Hematopoietic multipotent progenitor cell treated with erythropoietin and hydrocortisone succinate and interleukin-3 and kit ligand, for 15 days (in vitro differentiated cells): ENCODE measurements around the gene GCK.
A peak's percentile ranks its signal among the peaks of the same experiment; 100 is the strongest.

ENCODE experiments used
- DNase-seq: peaks from one replicate; pipeline ENCODE4 v3.0.0-alpha.2; 2015; ENCODE audit warnings: low spot score

The GCK gene

GRCh38 chr7:44155191-44156185 is 33.8 kb downstream of the GCK start:
- DNase-seq: no peak

GRCh38 chr7:44154703-44155102 is 34.5 kb downstream of the GCK start:
- DNase-seq: no peak

- DNase-seq: no peak
Observed at GRCh38 chr7:44153948-44154335, 35.3 kb downstream of the GCK start.

- DNase-seq: no peak
Observed at GRCh38 chr7:44152971-44153947, 36.0 kb downstream of the GCK start.

GRCh38 chr7:44151956-44152355 is 37.3 kb downstream of the GCK start:
- no peak for DNase-seq

- DNase-seq: no peak
Observed at GRCh38 chr7:44150966-44151941, 38.0 kb downstream of the GCK start.

GRCh38 chr7:44150466-44150832 is 38.8 kb downstream of the GCK start:
- no peak for DNase-seq

GRCh38 chr7:44149571-44150465 is 39.4 kb downstream of the GCK start:
- no peak for DNase-seq

- DNase-seq: no peak
Observed at GRCh38 chr7:44148961-44149536, 40.2 kb downstream of the GCK start.

GRCh38 chr7:44148166-44148565 is 41.1 kb downstream of the GCK start:
- no peak for DNase-seq

- no peak for DNase-seq
Observed at GRCh38 chr7:44147026-44147991, 41.9 kb downstream of the GCK start.

- DNase-seq: peak; percentile 31
Observed at GRCh38 chr7:44145969-44146911, 43.0 kb downstream of the GCK start.

- DNase-seq: no peak
Observed at GRCh38 chr7:44145479-44145968, 43.7 kb downstream of the GCK start.

GRCh38 chr7:44144968-44145478 is 44.2 kb downstream of the GCK start:
- no peak for DNase-seq

- DNase-seq: no peak
Observed at GRCh38 chr7:44144426-44144967, 44.7 kb downstream of the GCK start.

GRCh38 chr7:44143646-44144250 is 45.5 kb downstream of the GCK start:
- DNase-seq: no peak

- no peak for DNase-seq
Observed at GRCh38 chr7:44142028-44142427, 47.2 kb downstream of the GCK start.
